ENCODE measurements around the gene RNF213.

- TF ChIP-seq CTCF (optimal IDR thresholded peaks at IDR 0.05 in 1 of 3, IDR thresholded peaks at IDR 0.05 in 1 of 3, conservative IDR thresholded peaks at IDR 0.05 in 1 of 3; ENCODE audit: extremely low read depth in 1 of 3, insufficient read depth in 2 of 3, low read length in 3 of 3) (no peak), EZH2 (IDR thresholded peaks at IDR 0.05; ENCODE audit: low read length) (no peak)
These were observed 167.0 kb downstream of the RNF213 start for GRCh38 chr17:80427366-80428282.

All from keratinocyte (primary cell).